SK-N-SH (cell line): ENCODE results near the gene KAT6B. TPM values are rescaled to one million over a fixed set of nuclear protein-coding genes. Genes with fewer than 3 reads are reported as not detected.

Source experiments
- CTCF ChIA-PET: fragments of 300-600, 350-600 bp; formaldehyde crosslinking; extraction: SDS; loops from one replicate; lab custom pipeline; 2021; lab: Yijun Ruan, JAX
- POLR2A ChIA-PET: fragments of 350-600 bp; sonication (Branson Sonifier 250); formaldehyde crosslinking; extraction: SDS; loops from one replicate; lab custom pipeline; 2020; ENCODE audit warnings: antibody characterized with exemption, inconsistent platforms; lab: Yijun Ruan, JAX
- DNase-seq: peaks from one replicate; pipeline ENCODE4 v3.0.0; 2012
- H2AFZ ChIP-seq: fragments of 200-600 bp; sonication (generic); 2 replicates; pipeline ENCODE4 v1.8.1; 2016; ENCODE audit warnings: antibody characterized with exemption, mild to moderate bottlenecking, low read depth
- H3F3A ChIP-seq: fragments of 200-600 bp; sonication (generic); replicated peaks from 2 replicates; pipeline ENCODE3; 2016; ENCODE audit warnings: antibody characterized with exemption, mild to moderate bottlenecking; ENCODE audit not compliant: insufficient read depth
- H3K27ac ChIP-seq, 2 experiments: fragments of 200-500 bp in 1 of 2; fragments of 200-600 bp in 1 of 2; sonication (Bioruptor generic) in 1 of 2; sonication (generic), shearing (Covaris generic) in 1 of 2; 2 replicates each; pipeline versions ENCODE4 v1.5.1 to v1.6.1; 2014 to 2016; ENCODE audit warnings: low read depth in 2 of 2, inconsistent platforms in 1 of 2, low read length in 1 of 2, mild to moderate bottlenecking in 1 of 2, mixed read lengths in 1 of 2
- H3K27me3 ChIP-seq: fragments of 200-600 bp; sonication (generic), shearing (Covaris generic); 2 replicates; pipeline ENCODE4 v1.6.1; 2016; ENCODE audit warnings: mixed run types; ENCODE audit not compliant: insufficient read depth
- H3K36me3 ChIP-seq, 2 experiments: fragments of 200-500 bp in 1 of 2; fragments of 200-600 bp in 1 of 2; sonication (Bioruptor generic) in 1 of 2; sonication (generic) in 1 of 2; replicated peaks in 1 of 2; 2 replicates each; pipeline versions ENCODE3 to v1.5.1; 2014 to 2016; ENCODE audit warnings: low read length in 1 of 2, mild to moderate bottlenecking in 1 of 2; ENCODE audit not compliant: insufficient read depth in 2 of 2, control insufficient read depth in 1 of 2
- H3K4me1 ChIP-seq, 2 experiments: fragments of 200-500 bp in 1 of 2; fragments of 200-600 bp in 1 of 2; sonication (Bioruptor generic) in 1 of 2; sonication (generic), shearing (Covaris generic) in 1 of 2; 2 replicates each; pipeline versions ENCODE4 v1.5.1 to v1.6.1; 2014 to 2016; ENCODE audit warnings: low read depth in 1 of 2, low read length in 1 of 2, mixed run types in 1 of 2; ENCODE audit not compliant: insufficient read depth in 2 of 2, control insufficient read depth in 1 of 2
- H3K4me2 ChIP-seq: fragments of 200-600 bp; sonication (generic), shearing (Covaris generic); 2 replicates; pipeline ENCODE4 v1.6.1; 2017; ENCODE audit warnings: mixed run types
- H3K4me3 ChIP-seq, 2 experiments: fragments of 200-500 bp in 1 of 2; fragments of 200-600 bp in 1 of 2; sonication (Bioruptor generic) in 1 of 2; sonication (generic), shearing (Covaris generic) in 1 of 2; 2 replicates each; pipeline versions ENCODE4 v1.5.1 to v1.8.1; 2014 to 2016; ENCODE audit warnings: low read depth in 2 of 2, inconsistent platforms in 1 of 2, low read length in 1 of 2, mild to moderate bottlenecking in 1 of 2, mixed read lengths in 1 of 2, moderate library complexity in 1 of 2
- H3K79me2 ChIP-seq: fragments of 200-600 bp; sonication (generic); 2 replicates; pipeline ENCODE4 v1.8.1; 2017; ENCODE audit warnings: mild to moderate bottlenecking; ENCODE audit not compliant: insufficient read depth
- H3K9ac ChIP-seq: fragments of 200-600 bp; sonication (generic); 2 replicates; pipeline ENCODE4 v1.6.1; 2017; ENCODE audit warnings: mixed run types
- H3K9me2 ChIP-seq: fragments of 200-600 bp; sonication (generic); 2 replicates; pipeline ENCODE4 v1.6.1; 2017; ENCODE audit warnings: mixed run types
- H3K9me3 ChIP-seq: fragments of 200-600 bp; sonication (generic); 2 replicates; pipeline ENCODE4 v1.6.1; 2017; ENCODE audit warnings: mixed run types, mild to moderate bottlenecking, moderate library complexity
- H4K20me1 ChIP-seq: fragments of 200-600 bp; sonication (generic); 2 replicates; pipeline ENCODE4 v1.6.1; 2017; ENCODE audit warnings: mild to moderate bottlenecking, mixed run types; ENCODE audit not compliant: insufficient read depth
- EP300 ChIP-seq, 2 experiments: IDR thresholded peaks; 2 replicates each; pipeline versions ENCODE4 v1.4.0 to v1.6.1; 2012; ENCODE audit warnings: borderline replicate concordance in 1 of 2, low read depth in 1 of 2, low read length in 1 of 2
- EZH2phosphoT487 ChIP-seq: fragments of 200-600 bp; sonication (generic); IDR thresholded peaks from 2 replicates; pipeline ENCODE4 v1.6.1; 2017; ENCODE audit warnings: low read depth, mixed run types, mild to moderate bottlenecking, antibody characterized with exemption, moderate library complexity, borderline replicate concordance
- FOSL2 ChIP-seq: IDR thresholded peaks from 2 replicates; pipeline ENCODE4 v1.4.0; 2012; ENCODE audit warnings: low read depth, mild to moderate bottlenecking, moderate library complexity, borderline replicate concordance
- FOXJ3 ChIP-seq: sonication (generic); formaldehyde crosslinking; IDR thresholded peaks from 2 replicates; pipeline ENCODE4 v1.5.1; 2020; ENCODE audit warnings: mild to moderate bottlenecking, missing genetic modification reagents
- FOXM1 ChIP-seq: IDR thresholded peaks from 2 replicates; pipeline ENCODE4 v1.4.0; 2012; ENCODE audit warnings: low read depth, mild to moderate bottlenecking
- GABPA ChIP-seq: IDR thresholded peaks from 2 replicates; pipeline ENCODE4 v1.4.0; 2012; ENCODE audit warnings: low read depth, mild to moderate bottlenecking
- GATA2 ChIP-seq: sonication (generic); formaldehyde crosslinking; IDR thresholded peaks from 2 replicates; pipeline ENCODE4 v1.5.0; 2020; ENCODE audit warnings: mild to moderate bottlenecking, missing genetic modification reagents
- JUND ChIP-seq: IDR thresholded peaks from 2 replicates; pipeline ENCODE4 v1.4.0; 2012
- MXI1 ChIP-seq: IDR thresholded peaks from 2 replicates; pipeline ENCODE4 v1.6.1; 2012; ENCODE audit warnings: mild to moderate bottlenecking, low read depth, low read length, improper control_type of control experiment
- NFIC ChIP-seq: IDR thresholded peaks from 2 replicates; pipeline ENCODE4 v1.4.0; 2012; ENCODE audit warnings: borderline replicate concordance
- POLR2AphosphoS5 ChIP-seq: IDR thresholded peaks from 2 replicates; pipeline ENCODE4 v1.6.1; 2012; ENCODE audit warnings: low read depth, low read length
- RFX5 ChIP-seq: IDR thresholded peaks from 2 replicates; pipeline ENCODE4 v1.6.1; 2012; ENCODE audit warnings: mild to moderate bottlenecking, improper control_type of control experiment, low read length
- SIN3A ChIP-seq: IDR thresholded peaks from 2 replicates; pipeline ENCODE4 v1.6.1; 2012; ENCODE audit warnings: low read depth, mild to moderate bottlenecking, low read length, moderate library complexity, borderline replicate concordance
- TCF12 ChIP-seq: IDR thresholded peaks from 2 replicates; pipeline ENCODE4 v1.4.0; 2012
- TEAD4 ChIP-seq: IDR thresholded peaks from 2 replicates; pipeline ENCODE4 v1.4.0; 2012; ENCODE audit warnings: mild to moderate bottlenecking, borderline replicate concordance; ENCODE audit not compliant: insufficient read depth
- WGBS: methylation state at CpG from one replicate; pipeline ENCODE4 v1.1.6; 2017; ENCODE audit warnings: low lambda C conversion rate; 5-methylcytosine and 5-hydroxymethylcytosine counted together
- polyA plus RNA-seq, 3 experiments: library from polyadenylated mRNA; depleted of rRNA; stranded (reverse); fragments of >200 nt; gene quantifications; 2 replicates each; pipeline ENCODE4 v1.2.3, GENCODE V29; 2012
- TF ChIP-seq, protein P1 (sequence below): IDR thresholded peaks from 2 replicates; pipeline ENCODE4 v1.4.0; 2012; ENCODE audit warnings: low read depth, borderline replicate concordance
- TF ChIP-seq, protein P2 (sequence below): fragments of 150-350 bp; IDR thresholded peaks from 2 replicates; pipeline ENCODE4 v1.6.1; 2017; ENCODE audit warnings: antibody characterized with exemption, low read length, low read depth, borderline replicate concordance
- TF ChIP-seq, protein P3 (sequence below): IDR thresholded peaks from 2 replicates; pipeline ENCODE4 v1.4.0; 2012; ENCODE audit warnings: low read depth
- TF ChIP-seq, protein P4 (sequence below): IDR thresholded peaks from 2 replicates; pipeline ENCODE4; 2012
- TF ChIP-seq, protein P5 (sequence below): fragments of 150-350 bp; IDR thresholded peaks from 2 replicates; pipeline ENCODE4 v1.6.1; 2016; ENCODE audit warnings: mild to moderate bottlenecking, low read depth, low read length

The KAT6B gene
- polyA plus RNA-seq, 1 of the 3 experiments (the other 2 are of a cell fraction), result 4.3 TPM

DNA sequence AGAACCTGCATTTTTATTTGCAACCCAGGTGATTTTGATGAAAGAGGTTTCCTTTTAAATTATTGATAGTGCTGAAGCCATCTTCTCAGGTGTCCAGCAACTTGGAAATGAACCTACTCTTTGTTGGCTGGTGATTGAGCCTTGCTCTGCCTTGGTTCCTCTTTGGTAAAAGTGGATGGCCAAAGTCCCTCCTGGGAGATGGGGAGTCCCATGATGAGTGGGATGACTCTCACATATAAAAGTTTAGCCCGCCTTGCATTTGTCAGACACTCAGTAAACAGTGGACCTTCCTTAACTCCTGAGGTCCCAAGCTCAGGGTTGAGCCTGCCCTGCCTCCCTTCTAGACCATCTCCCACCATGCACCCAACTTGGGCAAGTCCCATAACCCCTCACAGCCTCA lies 28.9 kb upstream of the KAT6B start:
- Histone ChIP-seq H3K79me2 (no peaks in the 10 kb centered on the region), H3K9ac (no peak overlapping the region), H3F3A (peaks cover 13% of the 10 kb centered on the region), H4K20me1 (no peaks in the 10 kb centered on the region), H3K4me3 (no peak overlapping the region), H3K27me3 (no peaks in the 10 kb centered on the region), H3K9me2 (no peaks in the 10 kb centered on the region), H3K9me3 (no peaks in the 10 kb centered on the region), H3K36me3 (no peaks in the 10 kb centered on the region), H2AFZ (no peak overlapping the region), H3K4me2 (no peak overlapping the region), H3K4me1 (no peaks in the 10 kb centered on the region), H3K27ac (no peak overlapping the region)
- POLR2A ChIA-PET, result no interaction called here
- CTCF ChIA-PET, result no interaction called here
- TF ChIP-seq EZH2phosphoT487 (no peak), FOXM1 (no peak), TEAD4 (no peak), NFIC (no peak), TCF12 (no peak), MXI1 (no peak), FOSL2 (no peak), POLR2AphosphoS5 (no peak), GABPA (no peak)
- TF ChIP-seq, protein P1, sequence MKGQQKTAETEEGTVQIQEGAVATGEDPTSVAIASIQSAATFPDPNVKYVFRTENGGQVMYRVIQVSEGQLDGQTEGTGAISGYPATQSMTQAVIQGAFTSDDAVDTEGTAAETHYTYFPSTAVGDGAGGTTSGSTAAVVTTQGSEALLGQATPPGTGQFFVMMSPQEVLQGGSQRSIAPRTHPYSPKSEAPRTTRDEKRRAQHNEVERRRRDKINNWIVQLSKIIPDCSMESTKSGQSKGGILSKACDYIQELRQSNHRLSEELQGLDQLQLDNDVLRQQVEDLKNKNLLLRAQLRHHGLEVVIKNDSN, result no peak
- TF ChIP-seq, protein P2, sequence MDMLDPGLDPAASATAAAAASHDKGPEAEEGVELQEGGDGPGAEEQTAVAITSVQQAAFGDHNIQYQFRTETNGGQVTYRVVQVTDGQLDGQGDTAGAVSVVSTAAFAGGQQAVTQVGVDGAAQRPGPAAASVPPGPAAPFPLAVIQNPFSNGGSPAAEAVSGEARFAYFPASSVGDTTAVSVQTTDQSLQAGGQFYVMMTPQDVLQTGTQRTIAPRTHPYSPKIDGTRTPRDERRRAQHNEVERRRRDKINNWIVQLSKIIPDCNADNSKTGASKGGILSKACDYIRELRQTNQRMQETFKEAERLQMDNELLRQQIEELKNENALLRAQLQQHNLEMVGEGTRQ, result no peak
- TF ChIP-seq, protein P3, sequence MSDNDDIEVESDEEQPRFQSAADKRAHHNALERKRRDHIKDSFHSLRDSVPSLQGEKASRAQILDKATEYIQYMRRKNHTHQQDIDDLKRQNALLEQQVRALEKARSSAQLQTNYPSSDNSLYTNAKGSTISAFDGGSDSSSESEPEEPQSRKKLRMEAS, result no peak
- no peak for DNase-seq
- 82% methylated on average over 1 of the region's 1 CpG for WGBS

DNA sequence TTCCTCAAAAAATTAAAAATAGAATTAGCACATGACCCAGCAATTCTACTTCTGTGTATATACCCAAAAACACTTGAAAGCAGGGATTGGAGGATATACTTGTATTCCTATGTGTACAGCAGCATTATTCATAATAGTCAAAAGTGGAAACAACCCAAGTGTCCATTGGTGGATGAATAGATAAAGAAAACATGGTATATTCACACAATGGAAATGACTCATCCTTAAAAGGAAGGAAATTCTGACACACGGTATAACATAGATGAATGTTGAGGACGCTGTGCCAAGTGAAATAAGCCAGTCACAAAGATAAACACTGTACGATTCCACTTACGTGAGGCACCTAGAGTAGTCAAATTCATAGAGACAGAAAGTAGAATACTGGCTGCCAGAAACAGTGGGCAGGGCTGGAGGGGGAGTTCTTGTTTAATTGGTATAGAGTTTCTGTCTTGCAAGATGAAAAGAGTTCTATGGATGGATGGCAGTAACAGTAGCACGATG lies 26.6 kb upstream of the KAT6B start:
- H3K9me2 ChIP-seq, result no peaks in the 10 kb centered on the region
- no peaks in the 10 kb centered on the region for H3K4me1 ChIP-seq
- no peak overlapping the region for H3K4me3 ChIP-seq
- H2AFZ ChIP-seq, result no peak overlapping the region
- H3K27me3 ChIP-seq, result no peaks in the 10 kb centered on the region
- CTCF ChIA-PET, result no interaction called here
- no peaks in the 10 kb centered on the region for H3K79me2 ChIP-seq
- no peaks in the 10 kb centered on the region for H3K9me3 ChIP-seq
- peak overlapping the region in 1 of 2 experiments; percentile 64; a peak in 2 of 4 replicates for H3K27ac ChIP-seq
- H4K20me1 ChIP-seq, result no peaks in the 10 kb centered on the region
- TF ChIP-seq EP300 (IDR thresholded peaks at IDR 0.05; ENCODE audit: borderline replicate concordance in 1 of 2, low read depth in 1 of 2, low read length in 1 of 2) (peak in 1 of 2 experiments; percentile 68; a peak in 1 of 4 replicates), TEAD4 (0 out of 2 replicates have a peak, but pooled peaks have one; percentile 25), FOSL2 (peak; percentile 87), JUND (peak; percentile 92), GABPA (no peak), TCF12 (peak; percentile 86), POLR2AphosphoS5 (peak; percentile 60; the same call in 1 of the 2 replicates), FOXJ3 (no peak), RFX5 (no peak), GATA2 (CRISPR knock-in tag) (no peak), NFIC (peak; percentile 97), SIN3A (peak; percentile 44; the same call in 1 of the 2 replicates)
- TF ChIP-seq, protein P1, result 0 out of 2 replicates have a peak, but pooled peaks have one; percentile 12
- TF ChIP-seq, protein P4, sequence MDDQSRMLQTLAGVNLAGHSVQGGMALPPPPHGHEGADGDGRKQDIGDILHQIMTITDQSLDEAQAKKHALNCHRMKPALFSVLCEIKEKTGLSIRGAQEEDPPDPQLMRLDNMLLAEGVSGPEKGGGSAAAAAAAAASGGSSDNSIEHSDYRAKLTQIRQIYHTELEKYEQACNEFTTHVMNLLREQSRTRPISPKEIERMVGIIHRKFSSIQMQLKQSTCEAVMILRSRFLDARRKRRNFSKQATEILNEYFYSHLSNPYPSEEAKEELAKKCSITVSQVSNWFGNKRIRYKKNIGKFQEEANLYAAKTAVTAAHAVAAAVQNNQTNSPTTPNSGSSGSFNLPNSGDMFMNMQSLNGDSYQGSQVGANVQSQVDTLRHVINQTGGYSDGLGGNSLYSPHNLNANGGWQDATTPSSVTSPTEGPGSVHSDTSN, result peak; percentile 92
- TF ChIP-seq, protein P5, sequence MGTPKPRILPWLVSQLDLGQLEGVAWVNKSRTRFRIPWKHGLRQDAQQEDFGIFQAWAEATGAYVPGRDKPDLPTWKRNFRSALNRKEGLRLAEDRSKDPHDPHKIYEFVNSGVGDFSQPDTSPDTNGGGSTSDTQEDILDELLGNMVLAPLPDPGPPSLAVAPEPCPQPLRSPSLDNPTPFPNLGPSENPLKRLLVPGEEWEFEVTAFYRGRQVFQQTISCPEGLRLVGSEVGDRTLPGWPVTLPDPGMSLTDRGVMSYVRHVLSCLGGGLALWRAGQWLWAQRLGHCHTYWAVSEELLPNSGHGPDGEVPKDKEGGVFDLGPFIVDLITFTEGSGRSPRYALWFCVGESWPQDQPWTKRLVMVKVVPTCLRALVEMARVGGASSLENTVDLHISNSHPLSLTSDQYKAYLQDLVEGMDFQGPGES, result no peak
- TF ChIP-seq, protein P3, result peak; percentile 34; the same call in 1 of the 2 replicates
- no peak for DNase-seq
- peak overlapping the region; percentile 9; the same call in 1 of the 2 replicates for H3K4me2 ChIP-seq
- POLR2A ChIA-PET, result no interaction called here
- peaks cover 13% of the 10 kb centered on the region for H3F3A ChIP-seq
- H3K9ac ChIP-seq, result no peak overlapping the region
- 18% methylated on average over 5 of the region's 5 CpGs for WGBS
- no peaks in the 10 kb centered on the region for H3K36me3 ChIP-seq
